ENCODE results near the gene DMD. TPM values are rescaled to one million over a fixed set of nuclear protein-coding genes. Genes with fewer than 3 reads are reported as not detected.

The DMD gene
- polyA plus RNA-seq, 3 donors = 16.2 to 19.8 (median 19.4) TPM

GRCh38 chrX:32501606-32502005 is 709.7 kb downstream of the DMD start:
- no peak for DNase-seq

GRCh38 chrX:32496671-32497070 is 714.7 kb downstream of the DMD start:
- no peak for DNase-seq

- no peak for DNase-seq
These were observed 715.5 kb downstream of the DMD start for GRCh38 chrX:32495855-32496254.

GRCh38 chrX:32489125-32489524 is 722.2 kb downstream of the DMD start:
- no peak for DNase-seq

- no peak for DNase-seq
These were observed 727.7 kb downstream of the DMD start for GRCh38 chrX:32483534-32484136.

GRCh38 chrX:32480019-32480418 is 731.3 kb downstream of the DMD start:
- no peak for DNase-seq

- no peak for DNase-seq
These were observed 739.0 kb downstream of the DMD start for GRCh38 chrX:32472364-32472763.

GRCh38 chrX:32455704-32456103 is 755.6 kb downstream of the DMD start:
- no peak for DNase-seq

- DNase-seq = no peak
These were observed 759.2 kb downstream of the DMD start for GRCh38 chrX:32451954-32452695.

GRCh38 chrX:32448945-32449344 is 762.4 kb downstream of the DMD start:
- no peak for DNase-seq

- DNase-seq = no peak
These were observed 763.0 kb downstream of the DMD start for GRCh38 chrX:32448320-32448719.

GRCh38 chrX:32447640-32448039 is 763.7 kb downstream of the DMD start:
- no peak for DNase-seq

- no peak for DNase-seq
These were observed 767.5 kb downstream of the DMD start for GRCh38 chrX:32443841-32444240.

- DNase-seq = no peak
These were observed 790.1 kb downstream of the DMD start for GRCh38 chrX:32421266-32421665.

- DNase-seq = no peak
These were observed 803.0 kb downstream of the DMD start for GRCh38 chrX:32408389-32408788.

- DNase-seq = no peak
These were observed 813.7 kb downstream of the DMD start for GRCh38 chrX:32397562-32398216.

GRCh38 chrX:32395878-32396277 is 815.5 kb downstream of the DMD start:
- DNase-seq = no peak

GRCh38 chrX:32392655-32393054 is 818.7 kb downstream of the DMD start:
- no peak for DNase-seq

- DNase-seq = no peak
These were observed 840.7 kb downstream of the DMD start for GRCh38 chrX:32370456-32371205.

- DNase-seq = no peak
These were observed 917.2 kb downstream of the DMD start for GRCh38 chrX:32293962-32294700.

- DNase-seq = no peak
These were observed 922.0 kb downstream of the DMD start for GRCh38 chrX:32289356-32289755.

GRCh38 chrX:32281853-32282252 is 929.5 kb downstream of the DMD start:
- no peak for DNase-seq

All from renal pelvis (tissue), 4 donors.